AG09309 (cell line): ENCODE data around the gene NSMCE1.

Experiments used
- DNase-seq: peaks from one replicate; pipeline ENCODE4 v3.0.0-alpha.2; 2010; ENCODE audit warnings: low read depth
- H3K4me3 ChIP-seq: 2 replicates; pipeline ENCODE4 v1.5.1; 2011; ENCODE audit warnings: mild to moderate bottlenecking, low read depth, low read length, moderate library complexity; ENCODE audit not compliant: control insufficient read depth
- CTCF ChIP-seq: IDR thresholded peaks from 2 replicates; pipeline ENCODE4 v1.5.1; 2011; ENCODE audit warnings: mild to moderate bottlenecking, low read depth, low read length, inconsistent platforms; ENCODE audit not compliant: insufficient read depth, control insufficient read depth; ENCODE audit errors: missing control alignments

NSMCE1 gene

GRCh38 chr16:27222249-27223225 is 46.0 kb downstream of the NSMCE1 start:
- no peak for DNase-seq
- H3K4me3 ChIP-seq: no peak overlapping the region
- TF ChIP-seq CTCF: no peak

GRCh38 chr16:27221576-27222248 is 46.9 kb downstream of the NSMCE1 start:
- DNase-seq: no peak
- no peak overlapping the region for H3K4me3 ChIP-seq
- no peak for TF ChIP-seq CTCF

- TF ChIP-seq CTCF: no peak
- no peak for DNase-seq
- no peak overlapping the region for H3K4me3 ChIP-seq
Observed at GRCh38 chr16:27220991-27221390, 47.6 kb downstream of the NSMCE1 start.

GRCh38 chr16:27220527-27220926 is 48.0 kb downstream of the NSMCE1 start:
- TF ChIP-seq CTCF: no peak
- no peak overlapping the region for H3K4me3 ChIP-seq
- no peak for DNase-seq

- no peak overlapping the region for H3K4me3 ChIP-seq
- DNase-seq: no peak
- no peak for TF ChIP-seq CTCF
Observed at GRCh38 chr16:27220120-27220519, 48.5 kb downstream of the NSMCE1 start.

- no peak for DNase-seq
- no peak overlapping the region for H3K4me3 ChIP-seq
Observed at GRCh38 chr16:27219161-27219560, 49.4 kb downstream of the NSMCE1 start.

More at GRCh38 chr16:27219161-27219560, 49.4 kb downstream of the NSMCE1 start:
- no peak for TF ChIP-seq CTCF
